GM12801 (cell line): ENCODE data around the gene COL9A3.

Source experiments
- TF ChIP-seq, protein P1 (sequence below): IDR thresholded peaks from one replicate; pipeline ENCODE4 v1.5.1; 2011; ENCODE audit warnings: control low read depth; ENCODE audit not compliant: insufficient read length; ENCODE audit errors: extremely low read depth

COL9A3 gene

GRCh38 chr20:62805155-62805710 lies 11.6 kb upstream of the COL9A3 start:
- TF ChIP-seq, protein P1, sequence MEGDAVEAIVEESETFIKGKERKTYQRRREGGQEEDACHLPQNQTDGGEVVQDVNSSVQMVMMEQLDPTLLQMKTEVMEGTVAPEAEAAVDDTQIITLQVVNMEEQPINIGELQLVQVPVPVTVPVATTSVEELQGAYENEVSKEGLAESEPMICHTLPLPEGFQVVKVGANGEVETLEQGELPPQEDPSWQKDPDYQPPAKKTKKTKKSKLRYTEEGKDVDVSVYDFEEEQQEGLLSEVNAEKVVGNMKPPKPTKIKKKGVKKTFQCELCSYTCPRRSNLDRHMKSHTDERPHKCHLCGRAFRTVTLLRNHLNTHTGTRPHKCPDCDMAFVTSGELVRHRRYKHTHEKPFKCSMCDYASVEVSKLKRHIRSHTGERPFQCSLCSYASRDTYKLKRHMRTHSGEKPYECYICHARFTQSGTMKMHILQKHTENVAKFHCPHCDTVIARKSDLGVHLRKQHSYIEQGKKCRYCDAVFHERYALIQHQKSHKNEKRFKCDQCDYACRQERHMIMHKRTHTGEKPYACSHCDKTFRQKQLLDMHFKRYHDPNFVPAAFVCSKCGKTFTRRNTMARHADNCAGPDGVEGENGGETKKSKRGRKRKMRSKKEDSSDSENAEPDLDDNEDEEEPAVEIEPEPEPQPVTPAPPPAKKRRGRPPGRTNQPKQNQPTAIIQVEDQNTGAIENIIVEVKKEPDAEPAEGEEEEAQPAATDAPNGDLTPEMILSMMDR = no peak

DNA sequence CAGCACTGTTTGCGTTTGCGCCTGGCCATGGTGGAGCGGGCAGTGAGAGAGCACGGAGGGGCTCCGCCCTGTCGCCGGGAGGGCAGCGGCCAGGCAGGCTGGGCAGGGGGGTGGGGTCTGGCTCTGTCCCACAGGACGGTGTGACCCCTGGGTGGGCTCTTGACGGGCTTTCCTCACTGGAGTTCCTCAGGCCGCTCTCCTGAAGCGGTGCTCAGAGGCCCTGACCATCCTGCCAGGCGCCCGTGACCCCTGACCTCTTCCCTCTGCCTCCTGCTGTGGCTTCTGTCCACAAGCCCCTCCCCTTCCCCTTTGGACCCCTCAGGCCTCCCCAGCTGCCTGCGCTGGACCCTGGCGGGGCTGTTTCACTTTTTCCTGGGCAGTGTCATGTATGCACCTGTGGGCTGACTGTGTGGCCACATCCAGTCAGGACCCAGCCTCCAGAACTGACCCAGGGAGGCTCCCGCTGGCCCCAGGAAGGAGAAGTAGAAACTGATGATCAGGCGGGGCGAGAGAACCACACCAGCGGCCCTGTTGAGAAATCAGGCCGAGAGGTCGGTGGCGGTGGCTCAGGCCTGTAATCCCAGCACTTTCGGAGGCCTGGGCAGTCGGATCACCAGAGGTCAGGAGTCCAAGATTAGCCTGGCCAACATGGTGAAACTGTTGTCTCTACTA lies 11.0 kb upstream of the COL9A3 start:
- TF ChIP-seq, protein P1 = no peak

DNA sequence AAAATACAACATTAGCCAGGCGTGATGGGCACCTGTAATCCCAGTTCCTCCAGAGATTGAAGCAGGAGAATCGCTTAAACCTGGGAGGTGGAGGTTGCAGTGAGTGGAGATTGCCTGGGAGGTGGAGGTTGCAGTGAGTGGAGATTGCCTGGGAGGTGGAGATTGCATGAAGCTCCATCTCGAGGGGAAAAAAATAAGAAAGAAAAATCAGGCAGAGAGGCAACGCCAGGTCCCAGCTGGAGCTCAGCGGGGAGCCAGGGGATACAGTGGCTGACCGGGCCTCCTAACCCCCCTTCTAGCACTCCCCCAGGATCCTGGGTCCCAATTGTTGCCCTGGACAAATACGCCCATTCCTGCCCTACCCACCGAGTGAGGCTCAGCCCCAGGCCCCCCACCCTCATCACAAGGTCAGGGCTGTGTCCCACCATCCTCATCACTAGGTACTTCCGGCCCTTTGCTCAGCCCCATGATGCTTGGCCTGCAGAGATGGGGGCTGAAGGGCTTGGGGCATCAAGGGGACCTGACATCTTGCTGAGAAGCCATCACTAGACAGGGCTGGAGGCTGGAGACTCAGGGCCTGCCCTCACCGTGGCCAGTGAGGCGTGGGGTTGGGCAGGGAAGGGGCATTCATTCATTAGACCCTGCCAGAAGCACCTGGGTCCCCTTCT lies 10.3 kb upstream of the COL9A3 start:
- TF ChIP-seq, protein P1 = no peak

- TF ChIP-seq, protein P1 = no peak
Observed at GRCh38 chr20:62807444-62808210, 9.2 kb upstream of the COL9A3 start.

- TF ChIP-seq, protein P1 = no peak
Observed at GRCh38 chr20:62808211-62808865, 8.5 kb upstream of the COL9A3 start.

DNA sequence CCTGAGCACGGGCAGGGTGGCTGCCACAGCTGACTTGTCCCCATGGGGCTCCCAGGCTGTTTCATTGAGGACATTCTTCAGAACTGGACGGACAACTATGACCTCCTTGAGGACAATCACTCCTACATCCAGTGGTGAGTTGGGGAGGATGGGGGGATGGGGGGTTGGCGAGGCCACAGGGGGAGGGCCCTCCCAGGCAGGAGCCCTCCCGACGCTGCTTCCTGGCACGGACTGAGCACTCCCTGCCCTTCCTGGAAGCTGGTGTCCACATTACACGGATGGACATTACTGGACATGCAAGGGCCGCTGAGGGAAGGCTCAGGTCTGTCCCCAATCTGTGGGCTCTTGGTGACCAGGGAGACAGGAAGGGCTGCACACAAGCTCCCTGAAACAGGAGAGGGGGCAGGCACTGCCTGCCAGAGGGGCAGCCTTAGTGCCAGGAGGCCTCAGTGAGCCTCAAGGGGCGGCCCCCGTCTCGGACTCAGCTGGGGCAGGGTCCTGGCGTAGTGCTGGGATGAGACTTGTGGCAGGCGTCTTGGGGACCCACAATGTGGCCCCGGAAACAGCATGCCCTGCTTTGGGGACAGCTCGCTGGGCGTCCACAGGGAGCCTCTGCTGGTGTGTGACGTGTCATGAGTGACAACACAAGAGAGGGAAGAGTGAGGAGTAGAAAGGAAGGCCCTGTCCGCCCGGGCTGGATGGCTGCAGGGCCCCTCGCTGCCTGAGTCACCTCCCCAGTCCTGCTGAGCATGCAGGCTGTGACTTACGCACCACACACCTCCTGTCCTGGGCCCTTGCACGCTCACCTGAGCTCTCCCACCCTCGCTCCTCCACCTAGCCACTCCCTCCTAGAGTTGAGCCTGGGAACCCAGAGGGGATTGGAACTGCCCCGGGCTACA lies 7.1 kb upstream of the COL9A3 start:
- TF ChIP-seq, protein P1 = no peak
